HEK293 (cell line): ENCODE data around the gene CTPS1.

ENCODE experiments used
- CTCF ChIA-PET: fragments of 350-600 bp; formaldehyde crosslinking; extraction: SDS; loops from one replicate; lab custom pipeline; 2021; ENCODE audit warnings: antibody characterized with exemption; lab: Yijun Ruan, JAX
- POLR2A ChIA-PET: fragments of 300-600 bp; formaldehyde crosslinking; extraction: SDS; loops from one replicate; lab custom pipeline; 2020; ENCODE audit warnings: antibody characterized with exemption, inconsistent platforms; lab: Yijun Ruan, JAX
- H3K27ac ChIP-seq: fragments of 200-500 bp; sonication (Bioruptor generic); 2 replicates; pipeline ENCODE4 v1.5.1; 2014; ENCODE audit warnings: low read depth, low read length, control low read depth, inconsistent platforms; ENCODE audit errors: extremely low read depth
- H3K36me3 ChIP-seq, 2 experiments: fragments of 200-500 bp in 1 of 2; sonication (Bioruptor generic) in 1 of 2; 1 replicate in 1 of 2; 2 replicates in 1 of 2; pipeline ENCODE4 v1.5.1; 2014 to 2017; ENCODE audit warnings: inconsistent platforms in 2 of 2, low read length in 2 of 2; ENCODE audit not compliant: control insufficient read depth in 2 of 2, insufficient read depth in 1 of 2
- H3K4me1 ChIP-seq: fragments of 200-500 bp; sonication (Bioruptor generic); 2 replicates; pipeline ENCODE4 v1.5.1; 2014; ENCODE audit warnings: mild to moderate bottlenecking, low read length, inconsistent platforms; ENCODE audit not compliant: control insufficient read depth, insufficient read depth
- H3K4me3 ChIP-seq: 2 replicates; pipeline ENCODE4 v1.5.1; 2011; ENCODE audit warnings: low read depth, mild to moderate bottlenecking, control low read depth, low read length, moderate library complexity
- H3K9me3 ChIP-seq: fragments of 200-500 bp; sonication (Bioruptor generic); 2 replicates; pipeline ENCODE4 v1.5.1; 2014; ENCODE audit warnings: low read depth, low read length, inconsistent platforms; ENCODE audit not compliant: control insufficient read depth, insufficient read depth
- GLI2 ChIP-seq: fragments of 450-650 bp; formaldehyde crosslinking; IDR thresholded peaks from 2 replicates; pipeline ENCODE4; 2017; ENCODE audit warnings: missing biosample characterization, missing genetic modification characterization, low read depth, borderline replicate concordance
- HOXC10 ChIP-seq: sonication (generic); formaldehyde crosslinking; IDR thresholded peaks from 2 replicates; pipeline ENCODE4 v1.8.1; 2023; ENCODE audit warnings: mild to moderate bottlenecking, missing genetic modification reagents
- KLF9 ChIP-seq: fragments of 450-650 bp; formaldehyde crosslinking; IDR thresholded peaks from 2 replicates; pipeline ENCODE4 v1.5.1; 2016; ENCODE audit warnings: missing biosample characterization, missing genetic modification characterization, low read depth
- MZF1 ChIP-seq: fragments of 450-650 bp; formaldehyde crosslinking; IDR thresholded peaks from 2 replicates; pipeline ENCODE4 v1.5.1; 2017; ENCODE audit warnings: missing biosample characterization, missing genetic modification characterization, borderline replicate concordance
- SP7 ChIP-seq: fragments of 450-650 bp; formaldehyde crosslinking; IDR thresholded peaks from 2 replicates; pipeline ENCODE4 v1.5.1; 2016; ENCODE audit warnings: missing biosample characterization, missing genetic modification characterization
- WT1 ChIP-seq: fragments of 450-650 bp; formaldehyde crosslinking; IDR thresholded peaks from 2 replicates; pipeline ENCODE4 v1.5.1; 2016; ENCODE audit warnings: missing biosample characterization, missing genetic modification characterization
- YY1 ChIP-seq: fragments of 450-650 bp; formaldehyde crosslinking; IDR thresholded peaks from 2 replicates; pipeline ENCODE4 v1.5.1; 2018; ENCODE audit warnings: missing biosample characterization, missing genetic modification characterization
- ZBTB48 ChIP-seq: fragments of 450-650 bp; formaldehyde crosslinking; IDR thresholded peaks from 2 replicates; pipeline ENCODE4 v1.5.1; 2016; ENCODE audit warnings: missing biosample characterization, missing genetic modification characterization
- ZBTB49 ChIP-seq: fragments of 450-650 bp; formaldehyde crosslinking; IDR thresholded peaks from 2 replicates; pipeline ENCODE4 v1.5.1; 2016; ENCODE audit warnings: missing biosample characterization, missing genetic modification characterization, low read depth
- ZNF10 ChIP-seq: fragments of 450-650 bp; formaldehyde crosslinking; IDR thresholded peaks from 2 replicates; pipeline ENCODE4 v1.5.1; 2017; ENCODE audit warnings: missing biosample characterization, missing genetic modification characterization
- ZNF175 ChIP-seq: fragments of 450-650 bp; formaldehyde crosslinking; IDR thresholded peaks from 2 replicates; pipeline ENCODE4 v1.5.1; 2016; ENCODE audit warnings: missing biosample characterization, missing genetic modification characterization
- ZNF18 ChIP-seq: fragments of 450-650 bp; formaldehyde crosslinking; IDR thresholded peaks from 2 replicates; pipeline ENCODE4 v1.5.1; 2016; ENCODE audit warnings: missing biosample characterization, missing genetic modification characterization
- ZNF23 ChIP-seq: fragments of 450-650 bp; formaldehyde crosslinking; IDR thresholded peaks from 2 replicates; pipeline ENCODE4 v1.5.1; 2016; ENCODE audit warnings: missing biosample characterization, missing genetic modification characterization, borderline replicate concordance
- ZNF266 ChIP-seq: fragments of 450-650 bp; formaldehyde crosslinking; IDR thresholded peaks from 2 replicates; pipeline ENCODE4 v1.5.1; 2016; ENCODE audit warnings: missing biosample characterization, missing genetic modification characterization, low read depth
- ZNF274 ChIP-seq, 2 experiments: fragments of 200-500 bp in 1 of 2; fragments of 450-650 bp in 1 of 2; sonication (Bioruptor generic) in 1 of 2; formaldehyde crosslinking in 1 of 2; IDR thresholded peaks; 2 replicates each; pipeline versions ENCODE4 v1.5.1 to v1.6.1; 2014 to 2016; ENCODE audit warnings: borderline replicate concordance in 1 of 2, inconsistent platforms in 1 of 2, low read length in 1 of 2, missing biosample characterization in 1 of 2, missing genetic modification characterization in 1 of 2
- ZNF324 ChIP-seq: fragments of 450-650 bp; formaldehyde crosslinking; IDR thresholded peaks from 2 replicates; pipeline ENCODE4 v1.5.1; 2016; ENCODE audit warnings: missing biosample characterization, missing genetic modification characterization
- ZNF354C ChIP-seq: fragments of 450-650 bp; formaldehyde crosslinking; IDR thresholded peaks from 2 replicates; pipeline ENCODE4 v1.5.1; 2016; ENCODE audit warnings: missing biosample characterization, missing genetic modification characterization, low read depth, borderline replicate concordance
- ZNF366 ChIP-seq: fragments of 450-650 bp; formaldehyde crosslinking; conservative IDR thresholded peaks from 2 replicates; pipeline ENCODE4 v1.5.1; 2016; ENCODE audit warnings: missing biosample characterization, missing genetic modification characterization
- ZNF426 ChIP-seq: fragments of 450-650 bp; formaldehyde crosslinking; IDR thresholded peaks from 2 replicates; pipeline ENCODE4 v1.5.1; 2017; ENCODE audit warnings: missing biosample characterization, missing genetic modification characterization, mild to moderate bottlenecking, inconsistent platforms, moderate library complexity
- ZNF449 ChIP-seq: fragments of 450-650 bp; formaldehyde crosslinking; IDR thresholded peaks from 2 replicates; pipeline ENCODE4 v1.5.1; 2017; ENCODE audit warnings: missing biosample characterization, mild to moderate bottlenecking, missing genetic modification characterization, moderate library complexity
- ZNF585B ChIP-seq: fragments of 450-650 bp; formaldehyde crosslinking; IDR thresholded peaks from 2 replicates; pipeline ENCODE4 v1.5.1; 2016; ENCODE audit warnings: missing biosample characterization, missing genetic modification characterization
- ZNF654 ChIP-seq: fragments of 450-650 bp; formaldehyde crosslinking; IDR thresholded peaks from 2 replicates; pipeline ENCODE4 v1.5.1; 2016; ENCODE audit warnings: low read depth, missing biosample characterization, missing genetic modification characterization

The CTPS1 gene

GRCh38 chr1:40944841-40945430 is 34.6 kb upstream of the CTPS1 start (continued):
- TF ChIP-seq ZBTB49 (tag by site-specific recombination) (no peak), GLI2 (tag by site-specific recombination) (no peak), ZNF654 (tag by site-specific recombination) (no peak), ZNF23 (tag by site-specific recombination) (no peak), ZBTB48 (tag by site-specific recombination) (no peak), ZNF266 (tag by site-specific recombination) (no peak)

- TF ChIP-seq KLF9 (tag by site-specific recombination) (no peak), ZNF10 (tag by site-specific recombination) (no peak), ZNF274 (IDR thresholded peaks at IDR 0.05; ENCODE audit: low read length) (no peak), ZNF274 (tag by site-specific recombination; IDR thresholded peaks at IDR 0.05; ENCODE audit: borderline replicate concordance) (no peak), ZNF18 (tag by site-specific recombination) (no peak), MZF1 (tag by site-specific recombination) (no peak), ZNF366 (tag by site-specific recombination) (no peak), SP7 (tag by site-specific recombination) (no peak)
- TF ChIP-seq, all 188 proteins: peak for 0
- Histone ChIP-seq H3K36me3 (no peaks in the 10 kb centered on the region), H3K4me3 (no peak overlapping the region), H3K9me3 (no peaks in the 10 kb centered on the region), H3K27ac (no peak overlapping the region), H3K4me1 (no peaks in the 10 kb centered on the region)
- POLR2A ChIA-PET, result no interaction called here
- CTCF ChIA-PET, result interaction anchor here (0.7 to 15.4 kb wide), 2 partner anchors 25 to 91 kb away, joined by 3 to 415 read pairs; partner anchors contain the start of gene CITED4
Measured at GRCh38 chr1:40945491-40945973, 34.0 kb upstream of the CTPS1 start.

GRCh38 chr1:40948741-40949443 is 30.6 kb upstream of the CTPS1 start:
- ChIA-PET POLR2A (interaction anchor here (1.0 kb wide), 1 partner anchor 30 kb away, joined by 3 read pairs; no protein-coding TSS in a partner anchor), CTCF (interaction anchor here (0.6 to 15.4 kb wide), 35 partner anchors 9 to 544 kb away, joined by 3 to 415 read pairs (median 4); partner anchors contain the start of gene CITED4)
- no peak overlapping the region for H3K27ac ChIP-seq
- H3K9me3 ChIP-seq, result no peaks in the 10 kb centered on the region
- H3K36me3 ChIP-seq, result no peaks in the 10 kb centered on the region
- no peak overlapping the region for H3K4me3 ChIP-seq
- H3K4me1 ChIP-seq, result no peaks in the 10 kb centered on the region
- TF ChIP-seq ZNF354C (tag by site-specific recombination) (no peak), ZNF426 (no peak), ZNF585B (tag by site-specific recombination) (no peak), ZNF654 (tag by site-specific recombination) (peak; percentile 36), ZNF449 (tag by site-specific recombination) (no peak), ZNF324 (0 out of 2 replicates have a peak, but pooled peaks have one; percentile 51), ZNF175 (tag by site-specific recombination) (no peak), HOXC10 (CRISPR knock-in tag) (no peak), WT1 (tag by site-specific recombination) (0 out of 2 replicates have a peak, but pooled peaks have one; percentile 9), YY1 (tag by site-specific recombination) (no peak)
